ENCODE measurements around the gene STAT5B.

STAT5B gene

GRCh38 chr17:42180922-42181850 lies 95.0 kb downstream of the STAT5B start, which contains the start of gene KCNH4:
KCNH4 (minus strand) TSS chr17:42181142; CDS start chr17:42180945, 197 bp downstream.
- peak; percentile 60 to 85 (median 74) for DNase-seq (ENCODE audit: low read depth in 3 of 3, low spot score in 1 of 3)

GRCh38 chr17:42180411-42180921 lies 95.7 kb downstream of the STAT5B start:
- DNase-seq (ENCODE audit: low read depth in 3 of 3, low spot score in 1 of 3) = no peak

GRCh38 chr17:42179911-42180410 lies 96.2 kb downstream of the STAT5B start:
- DNase-seq (ENCODE audit: low read depth in 3 of 3, low spot score in 1 of 3) = no peak

GRCh38 chr17:42179335-42179734 lies 96.9 kb downstream of the STAT5B start:
- DNase-seq (ENCODE audit: low read depth in 3 of 3, low spot score in 1 of 3) = no peak

- DNase-seq (ENCODE audit: low read depth in 3 of 3, low spot score in 1 of 3) = no peak
Measured at GRCh38 chr17:42178817-42179216, 97.4 kb downstream of the STAT5B start.

- DNase-seq (ENCODE audit: low read depth in 3 of 3, low spot score in 1 of 3) = no peak
Measured at GRCh38 chr17:42177684-42178083, 98.5 kb downstream of the STAT5B start.

GRCh38 chr17:42174126-42174783 lies 101.9 kb downstream of the STAT5B start:
- DNase-seq (ENCODE audit: low read depth in 3 of 3, low spot score in 1 of 3) = no peak

GRCh38 chr17:42171831-42172230 lies 104.4 kb downstream of the STAT5B start:
- no peak for DNase-seq (ENCODE audit: low read depth in 3 of 3, low spot score in 1 of 3)

GRCh38 chr17:42169351-42169750 lies 106.8 kb downstream of the STAT5B start:
- DNase-seq (ENCODE audit: low read depth in 3 of 3, low spot score in 1 of 3) = no peak

- no peak for DNase-seq (ENCODE audit: low read depth in 3 of 3, low spot score in 1 of 3)
Measured at GRCh38 chr17:42167807-42168206, 108.4 kb downstream of the STAT5B start.

- DNase-seq (ENCODE audit: low read depth in 3 of 3, low spot score in 1 of 3) = no peak
Measured at GRCh38 chr17:42166196-42166763, 109.9 kb downstream of the STAT5B start.

GRCh38 chr17:42165751-42166150 lies 110.4 kb downstream of the STAT5B start:
- no peak for DNase-seq (ENCODE audit: low read depth in 3 of 3, low spot score in 1 of 3)

GRCh38 chr17:42163696-42164407 lies 112.3 kb downstream of the STAT5B start:
- DNase-seq (ENCODE audit: low read depth in 3 of 3, low spot score in 1 of 3) = no peak

- peak in 1 of 3 donors; percentile 33 for DNase-seq (ENCODE audit: low read depth in 3 of 3, low spot score in 1 of 3)
Measured at GRCh38 chr17:42163113-42163512, 113.1 kb downstream of the STAT5B start.

GRCh38 chr17:42160531-42160910 lies 115.7 kb downstream of the STAT5B start:
- DNase-seq (ENCODE audit: low read depth in 3 of 3, low spot score in 1 of 3) = no peak

GRCh38 chr17:42159796-42160530 lies 116.2 kb downstream of the STAT5B start:
- DNase-seq (ENCODE audit: low read depth in 3 of 3, low spot score in 1 of 3) = no peak

- no peak for DNase-seq (ENCODE audit: low read depth in 3 of 3, low spot score in 1 of 3)
Measured at GRCh38 chr17:42155614-42156045, 120.6 kb downstream of the STAT5B start.

- DNase-seq (ENCODE audit: low read depth in 3 of 3, low spot score in 1 of 3) = no peak
Measured at GRCh38 chr17:42153919-42154742, 122.1 kb downstream of the STAT5B start.

Measured in stimulated activated CD4-positive, alpha-beta T cell treated with anti-CD3 and anti-CD28 coated beads, TNF-alpha, amount 100 ng/mL, for 1 hour (primary cell).